ENCODE results near the gene GRSF1. TPM values are rescaled to one million over a fixed set of nuclear protein-coding genes. Genes with fewer than 3 reads are reported as not detected.

The GRSF1 gene
- total RNA-seq, 1 donor from 2014 or later, result 112 TPM

DNA sequence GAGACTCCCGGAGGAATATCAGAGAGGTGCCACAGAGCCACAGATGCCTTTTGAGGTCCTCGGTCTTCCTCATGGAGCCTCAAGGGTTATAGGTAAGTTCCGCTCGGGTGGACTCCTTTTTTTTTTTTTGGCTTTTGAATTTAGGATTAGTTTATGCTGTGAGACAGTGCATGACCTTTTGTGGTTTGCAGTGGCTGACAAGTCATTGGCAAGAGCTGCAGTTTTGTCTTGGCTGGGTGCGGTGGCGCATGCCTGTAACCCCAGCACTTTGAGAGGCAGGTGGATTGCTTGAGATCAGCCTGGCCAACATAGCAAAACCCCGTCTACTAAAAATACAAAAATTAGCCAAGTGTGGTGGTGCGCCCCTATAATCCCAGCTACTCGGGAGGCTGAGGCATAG is 4.5 kb upstream of the GRSF1 start:
- H3K4me1 ChIP-seq (ENCODE audit: insufficient read depth, low read length), result no peaks in the 10 kb centered on the region
- FAIRE-seq, result no peak
- DNase-seq (ENCODE audit: low read depth), result no peak
- TF ChIP-seq, protein P1, sequence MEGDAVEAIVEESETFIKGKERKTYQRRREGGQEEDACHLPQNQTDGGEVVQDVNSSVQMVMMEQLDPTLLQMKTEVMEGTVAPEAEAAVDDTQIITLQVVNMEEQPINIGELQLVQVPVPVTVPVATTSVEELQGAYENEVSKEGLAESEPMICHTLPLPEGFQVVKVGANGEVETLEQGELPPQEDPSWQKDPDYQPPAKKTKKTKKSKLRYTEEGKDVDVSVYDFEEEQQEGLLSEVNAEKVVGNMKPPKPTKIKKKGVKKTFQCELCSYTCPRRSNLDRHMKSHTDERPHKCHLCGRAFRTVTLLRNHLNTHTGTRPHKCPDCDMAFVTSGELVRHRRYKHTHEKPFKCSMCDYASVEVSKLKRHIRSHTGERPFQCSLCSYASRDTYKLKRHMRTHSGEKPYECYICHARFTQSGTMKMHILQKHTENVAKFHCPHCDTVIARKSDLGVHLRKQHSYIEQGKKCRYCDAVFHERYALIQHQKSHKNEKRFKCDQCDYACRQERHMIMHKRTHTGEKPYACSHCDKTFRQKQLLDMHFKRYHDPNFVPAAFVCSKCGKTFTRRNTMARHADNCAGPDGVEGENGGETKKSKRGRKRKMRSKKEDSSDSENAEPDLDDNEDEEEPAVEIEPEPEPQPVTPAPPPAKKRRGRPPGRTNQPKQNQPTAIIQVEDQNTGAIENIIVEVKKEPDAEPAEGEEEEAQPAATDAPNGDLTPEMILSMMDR (IDR thresholded peaks at IDR 0.05; ENCODE audit: insufficient read depth, low read depth, low read length), result no peak
- no peak overlapping the region for H3K27ac Mint-ChIP-seq (ENCODE audit: unreplicated experiment)
- no peaks in the 10 kb centered on the region for H3K27me3 ChIP-seq (ENCODE audit: insufficient read depth, low read length)
- H3K36me3 ChIP-seq (ENCODE audit: insufficient read depth, low read length), result no peaks in the 10 kb centered on the region
- no peak overlapping the region for H3K9ac ChIP-seq (ENCODE audit: low read length)
- no peak overlapping the region for H3K4me2 ChIP-seq (ENCODE audit: low read length)
- H3K79me2 ChIP-seq (ENCODE audit: insufficient read depth, low read length), result peaks cover 3% of the 10 kb centered on the region
- H2AFZ ChIP-seq (ENCODE audit: low read depth, low read length), result no peak overlapping the region
- H3K4me3 ChIP-seq (ENCODE audit: insufficient read depth, low read depth, low read length), result no peak overlapping the region
- no peaks in the 10 kb centered on the region for H3K9me3 Mint-ChIP-seq (ENCODE audit: unreplicated experiment)
- H4K20me1 ChIP-seq (ENCODE audit: insufficient read depth, low read length), result peaks cover under 1% of the 10 kb centered on the region
- no peaks in the 10 kb centered on the region for H3K36me3 Mint-ChIP-seq (ENCODE audit: low read depth, unreplicated experiment)
- H3K4me3 Mint-ChIP-seq (ENCODE audit: unreplicated experiment), result no peak overlapping the region
- H3K4me1 Mint-ChIP-seq (ENCODE audit: low read depth, unreplicated experiment), result no peaks in the 10 kb centered on the region
- no peaks in the 10 kb centered on the region for H3K9me3 ChIP-seq (ENCODE audit: insufficient read depth, low read depth, low read length)
- no peaks in the 10 kb centered on the region for H3K27me3 Mint-ChIP-seq (ENCODE audit: low read depth, unreplicated experiment)
- no peak overlapping the region for H3K27ac ChIP-seq (ENCODE audit: low read depth, low read length)

DNA sequence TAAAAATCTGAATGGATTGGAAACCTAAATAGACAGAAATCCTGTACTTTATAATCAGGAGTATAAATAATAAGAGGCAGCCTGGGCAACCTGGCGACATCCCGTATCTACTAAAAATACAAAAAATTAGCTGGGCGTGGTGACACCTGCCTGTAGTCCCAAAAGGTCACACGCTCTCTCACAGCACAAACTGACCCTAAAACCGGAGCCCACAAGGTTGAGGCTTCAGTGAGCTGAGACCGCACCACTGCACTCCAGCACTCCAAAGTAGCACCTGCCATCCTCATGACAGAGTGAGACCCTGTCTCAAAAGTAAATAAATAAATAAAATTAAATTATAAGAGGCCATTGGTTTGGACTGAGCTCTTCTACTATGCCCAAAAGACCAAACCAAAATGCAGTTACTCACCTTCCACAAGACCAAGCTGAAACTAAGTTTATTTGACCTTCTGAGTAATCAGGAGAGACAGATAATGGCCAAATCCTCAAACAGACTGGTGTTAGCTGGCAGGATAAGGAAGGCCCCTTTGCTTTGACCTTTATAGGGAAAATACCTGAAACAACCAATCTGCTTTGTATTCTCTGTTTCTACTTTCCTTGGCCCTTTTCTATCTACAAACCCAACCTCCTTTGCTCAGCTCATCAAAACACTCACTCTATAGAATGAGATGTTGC is 3.2 kb upstream of the GRSF1 start:
- Histone ChIP-seq H3K27me3 (ENCODE audit: insufficient read depth, low read length) (no peaks in the 10 kb centered on the region), H3K9ac (ENCODE audit: low read length) (no peak overlapping the region), H2AFZ (ENCODE audit: low read depth, low read length) (no peak overlapping the region), H3K4me3 (ENCODE audit: insufficient read depth, low read depth, low read length) (no peak overlapping the region), H3K27ac (ENCODE audit: low read depth, low read length) (no peak overlapping the region), H3K4me1 (ENCODE audit: insufficient read depth, low read length) (no peaks in the 10 kb centered on the region), H3K9me3 (ENCODE audit: insufficient read depth, low read depth, low read length) (no peaks in the 10 kb centered on the region), H3K79me2 (ENCODE audit: insufficient read depth, low read length) (peaks cover 16% of the 10 kb centered on the region), H4K20me1 (ENCODE audit: insufficient read depth, low read length) (peaks cover 12% of the 10 kb centered on the region), H3K4me2 (ENCODE audit: low read length) (no peak overlapping the region), H3K36me3 (ENCODE audit: insufficient read depth, low read length) (no peaks in the 10 kb centered on the region)
- Mint-ChIP-seq H3K36me3 (ENCODE audit: low read depth, unreplicated experiment) (peaks cover 2% of the 10 kb centered on the region), H3K4me1 (ENCODE audit: low read depth, unreplicated experiment) (no peaks in the 10 kb centered on the region), H3K9me3 (ENCODE audit: unreplicated experiment) (no peaks in the 10 kb centered on the region), H3K27ac (ENCODE audit: unreplicated experiment) (no peak overlapping the region), H3K27me3 (ENCODE audit: low read depth, unreplicated experiment) (no peaks in the 10 kb centered on the region), H3K4me3 (ENCODE audit: unreplicated experiment) (no peak overlapping the region)
- no peak for FAIRE-seq
- TF ChIP-seq, protein P1 (IDR thresholded peaks at IDR 0.05; ENCODE audit: insufficient read depth, low read depth, low read length), result no peak
- TF ChIP-seq EZH2 (IDR thresholded peaks at IDR 0.05; ENCODE audit: insufficient read depth, low read length), result no peak
- DNase-seq (ENCODE audit: low read depth), result no peak

DNA sequence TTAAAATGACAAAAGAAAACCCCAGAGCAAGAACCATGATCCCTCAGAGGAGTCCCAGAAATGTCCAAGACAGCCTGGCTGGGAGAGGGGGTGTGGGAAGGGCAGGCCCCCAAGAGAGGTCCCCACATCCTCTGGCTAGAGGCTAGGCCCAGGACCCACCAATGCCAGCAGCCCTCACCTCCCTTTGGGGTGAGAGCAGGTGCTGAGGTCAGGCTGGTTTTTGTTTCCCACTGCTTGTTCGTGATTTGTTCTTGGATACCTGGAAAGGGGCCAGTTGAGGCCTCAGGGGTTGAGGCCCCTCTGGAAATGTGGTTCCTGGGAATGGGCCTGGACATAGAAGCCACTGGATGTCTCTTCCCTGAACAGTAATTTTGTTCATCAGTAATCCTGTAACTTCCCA is 2.3 kb upstream of the GRSF1 start:
- no peak overlapping the region for H3K27ac ChIP-seq (ENCODE audit: low read depth, low read length)
- TF ChIP-seq, protein P1 (IDR thresholded peaks at IDR 0.05; ENCODE audit: insufficient read depth, low read depth, low read length), result no peak
- no peak for TF ChIP-seq EZH2 (IDR thresholded peaks at IDR 0.05; ENCODE audit: insufficient read depth, low read length)
- H3K4me3 ChIP-seq (ENCODE audit: insufficient read depth, low read depth, low read length), result no peak overlapping the region
- no peaks in the 10 kb centered on the region for H3K27me3 ChIP-seq (ENCODE audit: insufficient read depth, low read length)
- FAIRE-seq, result no peak
- peaks cover 25% of the 10 kb centered on the region for H3K79me2 ChIP-seq (ENCODE audit: insufficient read depth, low read length)
- Mint-ChIP-seq H3K27me3 (ENCODE audit: low read depth, unreplicated experiment) (no peaks in the 10 kb centered on the region), H3K4me1 (ENCODE audit: low read depth, unreplicated experiment) (no peaks in the 10 kb centered on the region), H3K4me3 (ENCODE audit: unreplicated experiment) (no peak overlapping the region), H3K9me3 (ENCODE audit: unreplicated experiment) (no peaks in the 10 kb centered on the region), H3K27ac (ENCODE audit: unreplicated experiment) (no peak overlapping the region), H3K36me3 (ENCODE audit: low read depth, unreplicated experiment) (peaks cover 2% of the 10 kb centered on the region)
- DNase-seq (ENCODE audit: low read depth), result no peak
- peaks cover 21% of the 10 kb centered on the region for H4K20me1 ChIP-seq (ENCODE audit: insufficient read depth, low read length)
- no peaks in the 10 kb centered on the region for H3K36me3 ChIP-seq (ENCODE audit: insufficient read depth, low read length)
- no peak overlapping the region for H3K4me2 ChIP-seq (ENCODE audit: low read length)
- no peaks in the 10 kb centered on the region for H3K4me1 ChIP-seq (ENCODE audit: insufficient read depth, low read length)
- H2AFZ ChIP-seq (ENCODE audit: low read depth, low read length), result no peak overlapping the region
- H3K9ac ChIP-seq (ENCODE audit: low read length), result no peak overlapping the region
- H3K9me3 ChIP-seq (ENCODE audit: insufficient read depth, low read depth, low read length), result no peaks in the 10 kb centered on the region
